GM23338 (cell line): Measurements from ENCODE around the gene DOCK4. TPM values are rescaled to one million over a fixed set of nuclear protein-coding genes. Genes with fewer than 3 reads are reported as not detected.

ENCODE experiments used
- ATAC-seq: fragments of 200-7000 bp; cut with Tn5 transposase; 3 replicates; pipeline ENCODE4 v1.9.1; 2020
- DNase-seq: peaks from one replicate; pipeline ENCODE4 v3.0.0-alpha.2; 2015; ENCODE audit warnings: low spot score
- H2AFZ ChIP-seq: fragments of 200-600 bp; sonication (generic); 2 replicates; pipeline ENCODE4 v1.8.0; 2016; ENCODE audit warnings: antibody characterized with exemption, mild to moderate bottlenecking, moderate library complexity
- H3F3A ChIP-seq: fragments of 200-600 bp; sonication (generic); replicated peaks from 2 replicates; pipeline ENCODE4 v1.8.0; 2017; ENCODE audit warnings: antibody characterized with exemption, mixed run types, low read depth
- H3K27ac ChIP-seq: fragments of 200-600 bp; sonication (generic); 2 replicates; pipeline ENCODE4 v1.6.1; 2016; ENCODE audit warnings: low read depth
- H3K27me3 ChIP-seq: fragments of 200-600 bp; sonication (generic); 2 replicates; pipeline ENCODE4 v1.8.0; 2016; ENCODE audit warnings: mild to moderate bottlenecking, mixed run types, moderate library complexity; ENCODE audit not compliant: insufficient read depth
- H3K36me3 ChIP-seq: fragments of 200-600 bp; sonication (generic); 2 replicates; pipeline ENCODE4 v1.8.0; 2016; ENCODE audit warnings: mild to moderate bottlenecking; ENCODE audit not compliant: insufficient read depth
- H3K4me1 ChIP-seq: fragments of 200-600 bp; sonication (generic); 2 replicates; pipeline ENCODE4 v1.8.0; 2016; ENCODE audit warnings: mild to moderate bottlenecking, moderate library complexity; ENCODE audit not compliant: insufficient read depth
- H3K4me2 ChIP-seq: fragments of 200-600 bp; sonication (generic); 2 replicates; pipeline ENCODE4 v1.7.1; 2017; ENCODE audit warnings: mixed run types
- H3K4me3 ChIP-seq: fragments of 200-600 bp; sonication (generic); 2 replicates; pipeline ENCODE4 v1.6.1; 2016; ENCODE audit warnings: mixed run types
- H3K79me2 ChIP-seq: fragments of 200-600 bp; sonication (generic); replicated peaks from 2 replicates; pipeline ENCODE4 v1.8.0; 2017; ENCODE audit warnings: mild to moderate bottlenecking; ENCODE audit not compliant: insufficient read depth
- H3K9me2 ChIP-seq: fragments of 200-600 bp; sonication (generic); 2 replicates; pipeline ENCODE4 v1.8.0; 2017; ENCODE audit not compliant: insufficient read depth
- H4K20me1 ChIP-seq: fragments of 200-600 bp; sonication (generic); replicated peaks from 2 replicates; pipeline ENCODE4 v1.8.0; 2017; ENCODE audit warnings: mild to moderate bottlenecking; ENCODE audit not compliant: insufficient read depth
- H3K27ac Mint-ChIP-seq: 2 replicates; pipeline ENCODE4 v1.8.0; 2020; ENCODE audit warnings: inconsistent platforms, mild to moderate bottlenecking, moderate library complexity, mixed read lengths
- H3K27me3 Mint-ChIP-seq: 3 replicates; pipeline ENCODE4 v1.8.0; 2022; ENCODE audit warnings: low read depth, mild to moderate bottlenecking, moderate library complexity, mixed read lengths, inconsistent platforms; ENCODE audit not compliant: insufficient read depth, poor library complexity
- H3K36me3 Mint-ChIP-seq: 3 replicates; pipeline ENCODE4 v1.8.0; 2021; ENCODE audit warnings: low read depth, mild to moderate bottlenecking, inconsistent platforms, moderate library complexity, mixed read lengths
- H3K4me1 Mint-ChIP-seq: 3 replicates; pipeline ENCODE4 v1.8.0; 2020; ENCODE audit warnings: mild to moderate bottlenecking, inconsistent platforms, mixed read lengths
- H3K4me3 Mint-ChIP-seq: 3 replicates; pipeline ENCODE4 v1.8.0; 2021; ENCODE audit warnings: moderate library complexity, mild to moderate bottlenecking, inconsistent platforms, mixed read lengths
- H3K9me3 Mint-ChIP-seq: 3 replicates; pipeline ENCODE4 v1.8.0; 2020; ENCODE audit warnings: moderate library complexity, mild to moderate bottlenecking, inconsistent platforms, mixed read lengths
- CTCF ChIP-seq, 2 experiments: fragments of 200-600 bp in 1 of 2; sonication (generic) in 1 of 2; conservative IDR thresholded peaks; 2 replicates each; pipeline versions ENCODE4 v1.5.1 to v1.6.1; 2016 to 2017; ENCODE audit warnings: antibody characterized with exemption in 2 of 2, low read depth in 2 of 2, mild to moderate bottlenecking in 2 of 2, moderate library complexity in 1 of 2
- ETS1 ChIP-seq: IDR thresholded peaks from 2 replicates; pipeline ENCODE4 v1.6.1; 2016; ENCODE audit warnings: antibody characterized with exemption
- EZH2phosphoT487 ChIP-seq: fragments of 200-600 bp; sonication (generic); IDR thresholded peaks from one replicate; pipeline ENCODE4 v1.8.1; 2018; ENCODE audit warnings: antibody characterized with exemption; ENCODE audit not compliant: unreplicated experiment
- JUNB ChIP-seq: IDR thresholded peaks from one replicate; pipeline ENCODE4 v1.6.1; 2016; ENCODE audit warnings: antibody characterized with exemption; ENCODE audit not compliant: unreplicated experiment
- NANOG ChIP-seq: IDR thresholded peaks from 2 replicates; pipeline ENCODE4 v1.6.1; 2016; ENCODE audit warnings: antibody characterized with exemption, borderline replicate concordance
- REST ChIP-seq: IDR thresholded peaks from one replicate; pipeline ENCODE4 v1.6.1; 2018; ENCODE audit warnings: antibody characterized with exemption; ENCODE audit not compliant: unreplicated experiment
- STAT1 ChIP-seq: IDR thresholded peaks from one replicate; pipeline ENCODE4 v1.6.1; 2016; ENCODE audit warnings: antibody characterized with exemption; ENCODE audit not compliant: unreplicated experiment
- ZNF462 ChIP-seq: fragments of 250-450 bp; sonication (Bioruptor Pico); IDR thresholded peaks from 2 replicates; pipeline ENCODE4 v1.5.0; 2020; ENCODE audit warnings: mild to moderate bottlenecking, moderate library complexity
- polyA plus RNA-seq: library from polyadenylated mRNA; unstranded; fragments of >200 nt; fragmentation: Nextera tagmentation; extraction: Ambion mirVana; gene quantifications from 2 replicates; pipeline ENCODE4 v1.2.1, GENCODE V29; 2016
- total RNA-seq: library from RNA; depleted of rRNA; stranded (reverse); fragments of >200 nt; shearing (Covaris generic); gene quantifications from 2 replicates; pipeline ENCODE4 v1.2.3, GENCODE V29; 2014

Gene DOCK4
- total and polyA plus RNA-seq, 2 experiments from 2014 or later: 6.3 to 33.8 TPM

- no peak overlapping the region for H3K4me2 ChIP-seq
- H3K79me2 ChIP-seq: peaks cover 32% of the 10 kb centered on the region
- H3K27ac Mint-ChIP-seq: no peak overlapping the region
- no peak for ATAC-seq
- peaks cover 1% of the 10 kb centered on the region for H3K27me3 Mint-ChIP-seq
- H3K9me3 Mint-ChIP-seq: no peaks in the 10 kb centered on the region; the same call in 2 of the 3 replicates
- no peak overlapping the region for H3K4me3 Mint-ChIP-seq
- no peaks in the 10 kb centered on the region for H3K4me1 ChIP-seq
- H3K36me3 Mint-ChIP-seq: no peaks in the 10 kb centered on the region
- no peaks in the 10 kb centered on the region; the same call in 1 of the 2 replicates for H3K36me3 ChIP-seq
- TF ChIP-seq CTCF (conservative IDR thresholded peaks at IDR 0.05; ENCODE audit: low read depth in 2 of 2): no peak
- TF ChIP-seq STAT1: no peak
- TF ChIP-seq NANOG: no peak
- TF ChIP-seq ZNF462 (CRISPR knock-in tag): no peak
- TF ChIP-seq REST: no peak
- TF ChIP-seq EZH2phosphoT487: no peak
- no peak for TF ChIP-seq ETS1
- TF ChIP-seq JUNB: no peak
- H3K4me1 Mint-ChIP-seq: peaks cover 7% of the 10 kb centered on the region; the same call in 2 of the 3 replicates
- no peak overlapping the region for H3K4me3 ChIP-seq
- H3F3A ChIP-seq: no peaks in the 10 kb centered on the region
- H3K27me3 ChIP-seq: no peaks in the 10 kb centered on the region
- no peaks in the 10 kb centered on the region for H3K9me2 ChIP-seq
- DNase-seq: no peak
- H3K27ac ChIP-seq: no peak overlapping the region
- no peak overlapping the region for H2AFZ ChIP-seq
- no peaks in the 10 kb centered on the region for H4K20me1 ChIP-seq
Measured at GRCh38 chr7:112042631-112043030, 163.6 kb downstream of the DOCK4 start.
